Neural cell (in vitro differentiated cells): ENCODE measurements around the gene ZNF211. TPM values are rescaled to one million over a fixed set of nuclear protein-coding genes. Genes with fewer than 3 reads are reported as not detected.

Source experiments
- H2AFZ ChIP-seq: fragments of 200-600, 300-800 bp; sonication (generic), shearing (Covaris generic); 2 replicates; pipeline ENCODE4 v1.6.0; 2014; ENCODE audit warnings: low read depth, mild to moderate bottlenecking, antibody characterized with exemption, low read length, moderate library complexity
- H3F3A ChIP-seq: fragments of 200-600 bp; shearing (Covaris generic); 2 replicates; pipeline ENCODE4 v1.6.1; 2016; ENCODE audit warnings: mild to moderate bottlenecking, moderate library complexity, mixed read lengths, antibody characterized with exemption, low read length; ENCODE audit not compliant: insufficient read depth, poor library complexity, severe bottlenecking
- H3K27ac ChIP-seq: fragments of 200-600, 300-800 bp; sonication (generic), shearing (Covaris generic); 2 replicates; pipeline ENCODE4 v1.5.1; 2014; ENCODE audit warnings: mild to moderate bottlenecking, low read length, moderate library complexity
- H3K27me3 ChIP-seq: fragments of 300-800, 200-600 bp; sonication (generic), shearing (Covaris generic); 2 replicates; pipeline ENCODE4 v1.6.0; 2014; ENCODE audit warnings: mild to moderate bottlenecking, low read depth, low read length, moderate library complexity; ENCODE audit not compliant: insufficient read depth
- H3K36me3 ChIP-seq: fragments of 300-800, 200-600 bp; sonication (generic), shearing (Covaris generic); 2 replicates; pipeline ENCODE4 v1.5.1; 2014; ENCODE audit warnings: mild to moderate bottlenecking, antibody characterized with exemption, low read length, moderate library complexity; ENCODE audit not compliant: insufficient read depth
- H3K4me2 ChIP-seq: fragments of 300-800, 200-600 bp; sonication (generic), shearing (Covaris generic); 2 replicates; pipeline ENCODE4 v1.6.0; 2014; ENCODE audit warnings: mild to moderate bottlenecking, low read length
- H3K4me3 ChIP-seq: fragments of 300-800, 200-600 bp; sonication (generic), shearing (Covaris generic); 2 replicates; pipeline ENCODE4 v1.5.1; 2014; ENCODE audit warnings: mild to moderate bottlenecking, low read length, moderate library complexity
- H3K79me2 ChIP-seq: fragments of 200-600 bp; shearing (Covaris generic); replicated peaks from 2 replicates; pipeline ENCODE4 v1.6.0; 2014; ENCODE audit warnings: mild to moderate bottlenecking, low read length, moderate library complexity; ENCODE audit not compliant: insufficient read depth
- H3K9ac ChIP-seq: fragments of 300-800, 200-600 bp; sonication (generic), shearing (Covaris generic); 2 replicates; pipeline ENCODE4 v1.6.1; 2016; ENCODE audit warnings: mild to moderate bottlenecking, low read length, mixed read lengths
- H3K9me2 ChIP-seq: fragments of 200-600 bp; shearing (Covaris generic); 2 replicates; pipeline ENCODE4 v1.6.1; 2016; ENCODE audit warnings: mild to moderate bottlenecking, low read length, mixed read lengths; ENCODE audit not compliant: insufficient read depth
- H3K9me3 ChIP-seq: fragments of 200-600, 300-800 bp; sonication (generic), shearing (Covaris generic); 2 replicates; pipeline ENCODE4 v1.6.1; 2016; ENCODE audit warnings: mild to moderate bottlenecking, mixed run types, low read length, moderate library complexity, mixed read lengths
- H4K20me1 ChIP-seq: fragments of 200-600 bp; shearing (Covaris generic); 2 replicates; pipeline ENCODE4 v1.6.1; 2016; ENCODE audit warnings: mild to moderate bottlenecking, mixed run types; ENCODE audit not compliant: insufficient read depth
- CTCF ChIP-seq: fragments of 450-650 bp; IDR thresholded peaks from 2 replicates; pipeline ENCODE4 v1.5.1; 2014; ENCODE audit warnings: antibody characterized with exemption, mild to moderate bottlenecking, moderate library complexity; ENCODE audit not compliant: poor library complexity, severe bottlenecking
- EP300 ChIP-seq: fragments of 450-650 bp; conservative IDR thresholded peaks from 2 replicates; pipeline ENCODE4 v1.6.1; 2014; ENCODE audit warnings: antibody characterized with exemption, mild to moderate bottlenecking, moderate library complexity; ENCODE audit not compliant: poor library complexity, severe bottlenecking
- EZH2 ChIP-seq: fragments of 200-600, 300-800 bp; shearing (Covaris generic), sonication (generic); IDR thresholded peaks from 2 replicates; pipeline ENCODE4 v1.6.1; 2014; ENCODE audit warnings: antibody characterized with exemption, low read length, borderline replicate concordance, mild to moderate bottlenecking; ENCODE audit not compliant: insufficient read depth, poor library complexity, severe bottlenecking
- MXI1 ChIP-seq: fragments of 450-650 bp; conservative IDR thresholded peaks from 2 replicates; pipeline ENCODE4 v1.6.1; 2014; ENCODE audit warnings: antibody characterized with exemption, mild to moderate bottlenecking; ENCODE audit not compliant: poor library complexity, severe bottlenecking
- POLR2AphosphoS5 ChIP-seq: IDR thresholded peaks from 2 replicates; pipeline ENCODE4 v1.6.1; 2012
- RAD21 ChIP-seq: fragments of 450-650 bp; conservative IDR thresholded peaks from 2 replicates; pipeline ENCODE4 v1.6.1; 2014; ENCODE audit warnings: antibody characterized with exemption, mild to moderate bottlenecking, moderate library complexity
- REST ChIP-seq: IDR thresholded peaks from 2 replicates; pipeline ENCODE4 v1.6.1; 2012; ENCODE audit warnings: borderline replicate concordance
- SMC3 ChIP-seq: fragments of 450-650 bp; conservative IDR thresholded peaks from 2 replicates; pipeline ENCODE4 v1.6.1; 2014; ENCODE audit warnings: antibody characterized with exemption, mild to moderate bottlenecking, moderate library complexity; ENCODE audit not compliant: poor library complexity
- TAF1 ChIP-seq: IDR thresholded peaks from 2 replicates; pipeline ENCODE4 v1.6.1; 2012; ENCODE audit warnings: low read depth
- polyA plus RNA-seq: library from polyadenylated mRNA; depleted of rRNA; stranded (reverse); fragments of >200 nt; gene quantifications from 2 replicates; pipeline ENCODE4 v1.2.3, GENCODE V29; 2014

The ZNF211 gene
- polyA plus RNA-seq, 1 donor from 2014 or later: 47.6 TPM

GRCh38 chr19:57611113-57611512 is 21.9 kb upstream of the ZNF211 start:
- peaks cover 26% of the 10 kb centered on the region for H3K79me2 ChIP-seq
- no peak for TF ChIP-seq TAF1
- no peak for TF ChIP-seq REST
- TF ChIP-seq CTCF: no peak
- TF ChIP-seq SMC3: no peak
- TF ChIP-seq EZH2: no peak
- no peak for TF ChIP-seq RAD21
- no peak for TF ChIP-seq POLR2AphosphoS5
- TF ChIP-seq MXI1: no peak
- no peak for TF ChIP-seq EP300
- H3K36me3 ChIP-seq: peaks cover 9% of the 10 kb centered on the region
- no peaks in the 10 kb centered on the region for H3K27me3 ChIP-seq
- H4K20me1 ChIP-seq: no peaks in the 10 kb centered on the region
- H3K9me2 ChIP-seq: no peaks in the 10 kb centered on the region
- no peak overlapping the region for H2AFZ ChIP-seq
- no peak overlapping the region for H3K9ac ChIP-seq
- H3K9me3 ChIP-seq: no peaks in the 10 kb centered on the region
- H3F3A ChIP-seq: no peaks in the 10 kb centered on the region
- no peak overlapping the region for H3K27ac ChIP-seq
- H3K4me3 ChIP-seq: no peak overlapping the region
- H3K4me2 ChIP-seq: no peak overlapping the region

- Histone ChIP-seq H3K36me3 (peaks cover 25% of the 10 kb centered on the region), H3K27ac (peak within 1 kb of the TSS; percentile 87), H3K79me2 (peaks cover 57% of the 10 kb centered on the region), H3K9ac (peak within 1 kb of the TSS; percentile 91), H3K9me2 (no peaks in the 10 kb centered on the region), H3K27me3 (no peaks in the 10 kb centered on the region), H2AFZ (peak within 1 kb of the TSS; percentile 80), H3K4me2 (peak within 1 kb of the TSS; percentile 53), H4K20me1 (no peaks in the 10 kb centered on the region), H3F3A (no peaks in the 10 kb centered on the region), H3K4me3 (peak within 1 kb of the TSS; percentile 78), H3K9me3 (peaks cover 20% of the 10 kb centered on the region)
- TF ChIP-seq EZH2 (no peak), SMC3 (peak; percentile 55), RAD21 (peak; percentile 25), TAF1 (peak; percentile 85), CTCF (peak; percentile 42), EP300 (no peak), REST (peak; percentile 80), POLR2AphosphoS5 (peak; percentile 92), MXI1 (peak; percentile 81)
These were observed 18.8 kb upstream of the ZNF211 start, which contains the start of gene ZNF134 for GRCh38 chr19:57613941-57614743. TSS of gene ZNF134 (plus strand) at chr19:57614242. CDS start at chr19:57619469, 5,227 bp downstream.
